A549 (cell line): ENCODE measurements around the gene CANT1. TPM values are rescaled to one million over a fixed set of nuclear protein-coding genes. Genes with fewer than 3 reads are reported as not detected.
"Not testable (repeated sequence)": the region's sequence is repeated elsewhere in the genome, so short reads cannot be mapped to it uniquely, and the experiment has no call there.

ENCODE experiments used
- ATAC-seq, 2 experiments: fragments of 200-7000 bp in 1 of 2; fragments of >200 bp in 1 of 2; cut with Nextera tagmentation in 1 of 2; cut with Tn5 transposase in 1 of 2; 3 replicates each; pipeline versions ENCODE4 v1.8.0 to v1.9.1; 2018 to 2020; ENCODE audit warnings: mild to moderate bottlenecking in 1 of 2, moderate library complexity in 1 of 2
- CTCF ChIA-PET: fragments of 300-600 bp; sonication (Branson Sonifier 250); formaldehyde crosslinking; extraction: SDS; loops from one replicate; lab custom pipeline; 2021; ENCODE audit warnings: antibody characterized with exemption, inconsistent platforms; lab: Yijun Ruan, JAX
- POLR2A ChIA-PET: fragments of 350-600 bp; formaldehyde crosslinking; extraction: SDS; loops from one replicate; lab custom pipeline; 2021; ENCODE audit warnings: antibody characterized with exemption, inconsistent platforms; lab: Yijun Ruan, JAX
- DNase-seq, 2 experiments: peaks; one replicate each; pipeline versions ENCODE4 v3.0.0 to v3.0.0-alpha.2; 2011 to 2016; ENCODE audit warnings: low read depth in 1 of 2, low spot score in 1 of 2
- FAIRE-seq: peaks from 2 replicates; lab custom pipeline; 2011; peaks lifted over from hg19 to GRCh38; lab: Jason Lieb, UNC
- H3K27ac ChIP-seq, 2 experiments: fragments of >200 bp; sonication (Bioruptor Twin); formaldehyde crosslinking; 3 replicates each; pipeline ENCODE4 v1.5.1; 2016 to 2017
- H3K4me1 ChIP-seq: fragments of >200 bp; sonication (Bioruptor Twin); formaldehyde crosslinking; 3 replicates; pipeline ENCODE4 v1.6.1; 2016
- H3K4me2 ChIP-seq: fragments of >200 bp; sonication (Bioruptor Twin); formaldehyde crosslinking; 3 replicates; pipeline ENCODE4 v1.6.1; 2016
- H3K4me3 ChIP-seq: fragments of >200 bp; sonication (Bioruptor Twin); formaldehyde crosslinking; 3 replicates; pipeline ENCODE4 v1.5.1; 2016
- H3K9me3 ChIP-seq: fragments of >200 bp; sonication (Bioruptor Twin); formaldehyde crosslinking; 3 replicates; pipeline ENCODE4 v1.6.1; 2016
- BHLHE40 ChIP-seq: IDR thresholded peaks from 2 replicates; pipeline ENCODE4 v1.6.1; 2012; ENCODE audit warnings: low read depth, low read length, inconsistent platforms
- CHD2 ChIP-seq: fragments of 150-350 bp; IDR thresholded peaks from 2 replicates; pipeline ENCODE4 v1.6.1; 2014; ENCODE audit warnings: low read length; ENCODE audit not compliant: partially characterized antibody
- EHMT2 ChIP-seq: fragments of 200-600 bp; sonication (generic); IDR thresholded peaks from 2 replicates; pipeline ENCODE4 v1.6.1; 2016; ENCODE audit warnings: antibody characterized with exemption, low read depth, mild to moderate bottlenecking, moderate library complexity
- GATA3 ChIP-seq: IDR thresholded peaks from 2 replicates; pipeline ENCODE4 v1.6.1; 2012; ENCODE audit warnings: borderline replicate concordance
- HDAC2 ChIP-seq: fragments of 200-600 bp; sonication (generic); IDR thresholded peaks from 2 replicates; pipeline ENCODE4 v1.6.1; 2016
- HOXB5 ChIP-seq: fragments of 250-450 bp; sonication (Bioruptor Pico); IDR thresholded peaks from 2 replicates; pipeline ENCODE4 v1.5.0; 2020; ENCODE audit warnings: mild to moderate bottlenecking, moderate library complexity
- KDM1A ChIP-seq: fragments of 200-600 bp; sonication (generic); IDR thresholded peaks from 2 replicates; pipeline ENCODE4 v1.6.1; 2016; ENCODE audit warnings: low read depth, mild to moderate bottlenecking
- MAFK ChIP-seq: fragments of 450-650 bp; IDR thresholded peaks from 2 replicates; pipeline ENCODE4 v1.6.1; 2014; ENCODE audit not compliant: partially characterized antibody
- NPAS2 ChIP-seq: fragments of 250-450 bp; sonication (Bioruptor Pico); IDR thresholded peaks from 2 replicates; pipeline ENCODE4 v1.8.0; 2022; ENCODE audit warnings: mild to moderate bottlenecking, moderate library complexity, borderline replicate concordance
- NR3C1 ChIP-seq: fragments of >200 bp; sonication (Bioruptor Twin); formaldehyde crosslinking; IDR thresholded peaks from 3 replicates; pipeline ENCODE4 v1.6.1; 2017
- POLR2AphosphoS2 ChIP-seq: conservative IDR thresholded peaks from 2 replicates; pipeline ENCODE4 v1.6.1; 2012; ENCODE audit warnings: low read length, improper control_type of control experiment, inconsistent platforms
- RAD21 ChIP-seq, 2 experiments: fragments of >200 bp in 1 of 2; sonication (Bioruptor Twin) in 1 of 2; formaldehyde crosslinking in 1 of 2; IDR thresholded peaks in 1 of 2; conservative IDR thresholded peaks in 1 of 2; 2 replicates in 1 of 2; 3 replicates in 1 of 2; pipeline ENCODE4 v1.6.1; 2012 to 2018; ENCODE audit warnings: inconsistent platforms in 1 of 2
- RCOR1 ChIP-seq: fragments of 150-350 bp; IDR thresholded peaks from 2 replicates; pipeline ENCODE4 v1.6.1; 2014; ENCODE audit warnings: antibody characterized with exemption, low read length, low read depth
- RFX5 ChIP-seq: fragments of 450-650 bp; IDR thresholded peaks from 2 replicates; pipeline ENCODE4 v1.7.1; 2014; ENCODE audit warnings: antibody characterized with exemption, mild to moderate bottlenecking, moderate library complexity
- TFCP2L1 ChIP-seq: fragments of 250-450 bp; sonication (Bioruptor Pico); IDR thresholded peaks from 2 replicates; pipeline ENCODE4 v1.5.0; 2021; ENCODE audit warnings: mild to moderate bottlenecking
- ZC3H11A ChIP-seq: fragments of 450-650 bp; IDR thresholded peaks from 2 replicates; pipeline ENCODE4 v1.6.1; 2014; ENCODE audit warnings: antibody characterized with exemption, mild to moderate bottlenecking
- ZSCAN20 ChIP-seq: fragments of 250-450 bp; sonication (Bioruptor Pico); IDR thresholded peaks from 2 replicates; pipeline ENCODE4 v1.8.0; 2022; ENCODE audit warnings: mild to moderate bottlenecking, moderate library complexity
- WGBS: methylation state at CpG from one replicate; pipeline ENCODE4 v1.1.6; 2017; ENCODE audit errors: missing lambda C conversion rate; 5-methylcytosine and 5-hydroxymethylcytosine counted together
- polyA plus RNA-seq, 4 experiments: library from polyadenylated mRNA; depleted of rRNA in 3 of 4; stranded (reverse); fragments of >200 nt; fragmentation: RNase III in 1 of 4; extraction: RNeasy Plus Mini Kit Qiagen cat#74134 plus additional on column Dnase treatment in 1 of 4; gene quantifications; 2 replicates in 3 of 4; 3 replicates in 1 of 4; pipeline ENCODE4 v1.2.3, GENCODE V29; 2011 to 2017
- TF ChIP-seq, protein P1 (sequence below): fragments of 450-650 bp; IDR thresholded peaks from 2 replicates; pipeline ENCODE4 v1.6.1; 2014; ENCODE audit warnings: antibody characterized with exemption
- TF ChIP-seq, protein P2 (sequence below): fragments of >200 bp; sonication (Bioruptor Twin); formaldehyde crosslinking; IDR thresholded peaks from 3 replicates; pipeline ENCODE4 v1.6.1; 2016
- TF ChIP-seq, protein P3 (sequence below): fragments of >200 bp; sonication (Bioruptor Twin); formaldehyde crosslinking; IDR thresholded peaks from 3 replicates; pipeline ENCODE4 v1.5.1; 2016
- TF ChIP-seq, protein P4 (sequence below): fragments of >200 bp; sonication (Bioruptor Twin); formaldehyde crosslinking; IDR thresholded peaks from 2 replicates; pipeline ENCODE4 v1.6.1; 2016
- TF ChIP-seq, protein P5 (sequence below): IDR thresholded peaks from 2 replicates; pipeline ENCODE4 v1.6.1; 2012

CANT1 gene
- polyA plus RNA-seq, 2 of the 4 experiments (the other 2 are of a cell fraction): 65.5 to 67.6 TPM

DNA sequence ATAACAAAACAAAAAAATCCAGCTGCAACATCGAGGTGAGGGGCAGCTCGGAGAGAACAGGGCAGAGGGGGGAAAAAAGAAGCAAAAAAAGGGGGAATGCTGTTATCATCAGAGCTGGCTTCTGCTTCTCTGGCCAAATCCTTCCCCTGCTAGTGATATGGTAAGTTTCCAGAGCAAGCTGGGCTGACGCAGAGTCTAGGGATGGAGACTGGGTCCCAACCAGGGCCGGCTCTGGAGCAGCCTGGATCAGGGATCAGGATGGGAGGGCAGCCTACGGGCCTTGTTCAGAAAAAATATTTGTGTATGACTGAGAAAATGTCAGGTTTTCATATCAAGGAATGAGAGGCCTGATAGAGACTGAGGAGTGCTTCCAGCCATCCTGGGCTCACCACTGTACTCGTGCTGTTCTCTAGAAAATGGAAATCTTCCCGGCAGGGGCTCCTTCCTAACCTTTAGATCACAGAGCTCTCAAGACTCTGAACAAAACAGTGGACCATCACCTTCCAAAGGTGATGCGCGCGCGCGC lies 13.7 kb upstream of the CANT1 start:
- TF ChIP-seq, protein P1, sequence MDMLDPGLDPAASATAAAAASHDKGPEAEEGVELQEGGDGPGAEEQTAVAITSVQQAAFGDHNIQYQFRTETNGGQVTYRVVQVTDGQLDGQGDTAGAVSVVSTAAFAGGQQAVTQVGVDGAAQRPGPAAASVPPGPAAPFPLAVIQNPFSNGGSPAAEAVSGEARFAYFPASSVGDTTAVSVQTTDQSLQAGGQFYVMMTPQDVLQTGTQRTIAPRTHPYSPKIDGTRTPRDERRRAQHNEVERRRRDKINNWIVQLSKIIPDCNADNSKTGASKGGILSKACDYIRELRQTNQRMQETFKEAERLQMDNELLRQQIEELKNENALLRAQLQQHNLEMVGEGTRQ: no peak
- no peak for TF ChIP-seq BHLHE40
- no peak for TF ChIP-seq ZC3H11A
- TF ChIP-seq, all 56 proteins: peak for 0
- Histone ChIP-seq H3K4me2 (peak overlapping the region; percentile 88), H3K27ac (peak overlapping the region; percentile 78 to 88), H3K9me3 (no peaks in the 10 kb centered on the region), H3K4me3 (peak overlapping the region; percentile 63; the same call in 2 of the 3 replicates), H3K4me1 (peaks cover 48% of the 10 kb centered on the region)
- no peak for FAIRE-seq
- CTCF ChIA-PET: interaction anchor here (0.7 to 14.8 kb wide), 13 partner anchors 11 to 369 kb away, joined by 3 to 376 read pairs (median 4); no protein-coding TSS in a partner anchor
- 93% methylated on average over 12 of the region's 12 CpGs for WGBS
- POLR2A ChIA-PET: no interaction called here
- ATAC-seq: no peak
- no peak for DNase-seq

DNA sequence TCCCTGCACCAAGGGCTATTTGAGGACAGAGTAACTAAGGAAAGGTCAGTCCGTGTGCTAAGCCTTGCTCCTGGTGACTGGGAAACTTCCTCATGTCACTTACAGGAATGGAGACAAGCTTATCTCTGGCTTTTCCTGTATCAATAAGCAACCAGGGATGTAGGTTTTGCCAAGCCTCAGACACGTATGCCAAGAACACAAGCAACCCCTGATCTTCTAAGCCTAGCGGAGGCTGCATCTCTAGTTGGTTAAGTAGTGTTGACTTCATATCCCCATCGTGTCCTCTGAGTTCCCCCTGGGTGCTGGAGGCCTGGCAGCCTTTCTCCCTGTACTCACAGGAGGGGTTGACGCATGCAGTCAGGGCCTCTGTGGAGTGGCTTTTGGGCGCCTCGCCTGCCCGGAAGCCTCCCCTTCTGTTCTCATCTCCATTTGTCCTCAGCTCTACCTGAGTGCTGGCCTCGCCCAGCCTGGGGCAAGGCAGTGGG lies 13.0 kb upstream of the CANT1 start:
- no peak for ATAC-seq
- peak overlapping the region in 1 of 2 experiments; percentile 88; a peak in 1 of 6 replicates for H3K27ac ChIP-seq
- no peaks in the 10 kb centered on the region for H3K9me3 ChIP-seq
- no peak overlapping the region for H3K4me3 ChIP-seq
- TF ChIP-seq HDAC2: no peak
- TF ChIP-seq POLR2AphosphoS2: no peak
- TF ChIP-seq HOXB5 (CRISPR knock-in tag): no peak
- TF ChIP-seq ZSCAN20 (CRISPR knock-in tag): no peak
- TF ChIP-seq, protein P2, sequence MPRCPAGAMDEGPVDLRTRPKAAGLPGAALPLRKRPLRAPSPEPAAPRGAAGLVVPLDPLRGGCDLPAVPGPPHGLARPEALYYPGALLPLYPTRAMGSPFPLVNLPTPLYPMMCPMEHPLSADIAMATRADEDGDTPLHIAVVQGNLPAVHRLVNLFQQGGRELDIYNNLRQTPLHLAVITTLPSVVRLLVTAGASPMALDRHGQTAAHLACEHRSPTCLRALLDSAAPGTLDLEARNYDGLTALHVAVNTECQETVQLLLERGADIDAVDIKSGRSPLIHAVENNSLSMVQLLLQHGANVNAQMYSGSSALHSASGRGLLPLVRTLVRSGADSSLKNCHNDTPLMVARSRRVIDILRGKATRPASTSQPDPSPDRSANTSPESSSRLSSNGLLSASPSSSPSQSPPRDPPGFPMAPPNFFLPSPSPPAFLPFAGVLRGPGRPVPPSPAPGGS: no peak
- TF ChIP-seq, all 56 proteins: peak for 0
- no peak overlapping the region for H3K4me2 ChIP-seq
- 93% methylated on average over 9 of the region's 9 CpGs for WGBS
- no peak for FAIRE-seq
- no peak for DNase-seq
- H3K4me1 ChIP-seq: peaks cover 41% of the 10 kb centered on the region
- ChIA-PET POLR2A (interaction anchor here (0.7 kb wide), 1 partner anchor 13 kb away, joined by 3 read pairs; the partner anchor contains the start of gene CANT1), CTCF (interaction anchor here (0.7 to 14.8 kb wide), 15 partner anchors 11 to 563 kb away, joined by 3 to 376 read pairs (median 5); partner anchors contain the start of gene CANT1)

DNA sequence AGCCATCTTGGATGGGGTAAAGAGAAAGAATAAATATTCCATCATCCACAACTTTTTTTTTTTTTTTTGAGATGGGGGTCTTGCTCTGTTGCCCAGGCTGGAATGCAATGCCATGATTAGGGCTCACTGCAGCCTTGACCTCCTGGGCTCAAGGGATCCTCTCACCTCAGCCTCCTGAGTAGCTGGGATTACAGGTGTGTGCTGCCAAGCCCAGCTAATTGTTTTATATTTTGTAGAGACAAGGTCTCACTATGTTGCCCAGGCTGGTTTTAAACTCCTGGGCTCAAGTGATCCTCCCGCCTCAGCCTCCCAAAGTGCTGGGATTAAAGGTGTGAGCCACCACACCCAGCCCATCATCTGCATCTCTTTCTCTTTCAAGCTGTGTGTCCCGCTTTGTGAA lies 12.4 kb upstream of the CANT1 start:
- peaks cover 35% of the 10 kb centered on the region for H3K4me1 ChIP-seq
- DNase-seq, ATAC-seq, H3K4me2 ChIP-seq, H3K9me3 ChIP-seq, POLR2A ChIA-PET, H3K27ac ChIP-seq, FAIRE-seq, H3K4me3 ChIP-seq: not testable (repeated sequence)
- 95% methylated on average over 2 of the region's 2 CpGs for WGBS
- CTCF ChIA-PET: interaction anchor here (0.6 to 14.8 kb wide), 19 partner anchors 12 to 563 kb away, joined by 3 to 376 read pairs (median 5); partner anchors contain the start of gene CANT1

DNA sequence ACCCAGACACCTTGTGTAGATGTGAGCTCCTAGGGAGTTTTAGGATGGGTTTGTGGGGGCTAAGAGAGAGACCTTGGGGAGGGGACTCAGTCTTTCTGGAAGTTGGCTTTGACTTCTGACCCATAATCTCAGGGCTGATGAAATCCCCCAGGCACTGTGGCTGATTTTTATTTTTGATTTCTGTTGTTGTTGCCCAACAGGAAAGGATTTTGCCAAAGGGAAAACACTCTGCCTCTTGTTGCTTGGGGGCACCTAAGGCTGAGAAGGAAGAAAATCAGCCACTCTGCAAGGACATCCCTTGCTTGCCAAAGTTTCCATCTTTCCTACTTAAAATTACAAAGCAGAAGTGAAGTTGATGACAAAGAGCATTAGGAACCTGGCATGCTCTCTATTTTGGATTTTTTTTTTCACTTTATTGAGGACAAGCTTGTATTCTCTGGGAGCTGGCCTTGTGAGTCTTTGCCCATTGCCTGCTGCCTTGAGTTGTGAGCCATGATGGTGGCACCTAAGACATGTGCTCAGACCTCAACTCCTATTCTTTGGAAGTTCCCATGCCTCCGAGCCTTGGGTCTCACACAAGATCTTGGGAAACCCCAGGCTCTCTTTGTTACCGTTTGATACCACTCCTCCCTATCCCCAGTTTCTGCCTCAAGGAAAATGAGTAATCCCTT lies 11.2 kb upstream of the CANT1 start:
- ChIA-PET POLR2A (interaction anchor here (1.0 kb wide), 1 partner anchor 11 kb away, joined by 3 read pairs; the partner anchor contains the start of gene CANT1), CTCF (interaction anchor here (0.6 to 14.8 kb wide), 26 partner anchors 10 to 690 kb away, joined by 3 to 376 read pairs (median 5); partner anchors contain the start of gene CANT1)
- no peak overlapping the region for H3K4me3 ChIP-seq
- H3K4me2 ChIP-seq: no peak overlapping the region
- WGBS: 33% methylated on average over 2 of the region's 2 CpGs
- DNase-seq (no peak), ATAC-seq (no peak), FAIRE-seq (no peak)
- no peaks in the 10 kb centered on the region for H3K9me3 ChIP-seq
- peaks cover 23% of the 10 kb centered on the region for H3K4me1 ChIP-seq
- TF ChIP-seq RAD21 (conservative IDR thresholded peaks at IDR 0.05 in 1 of 2, IDR thresholded peaks at IDR 0.05 in 1 of 2) (no peak), EHMT2 (no peak), KDM1A (no peak), GATA3 (no peak), CHD2 (no peak), NR3C1 (no peak), RFX5 (no peak), MAFK (no peak), RCOR1 (no peak), NPAS2 (CRISPR knock-in tag) (no peak), TFCP2L1 (no peak)
- TF ChIP-seq, protein P3, sequence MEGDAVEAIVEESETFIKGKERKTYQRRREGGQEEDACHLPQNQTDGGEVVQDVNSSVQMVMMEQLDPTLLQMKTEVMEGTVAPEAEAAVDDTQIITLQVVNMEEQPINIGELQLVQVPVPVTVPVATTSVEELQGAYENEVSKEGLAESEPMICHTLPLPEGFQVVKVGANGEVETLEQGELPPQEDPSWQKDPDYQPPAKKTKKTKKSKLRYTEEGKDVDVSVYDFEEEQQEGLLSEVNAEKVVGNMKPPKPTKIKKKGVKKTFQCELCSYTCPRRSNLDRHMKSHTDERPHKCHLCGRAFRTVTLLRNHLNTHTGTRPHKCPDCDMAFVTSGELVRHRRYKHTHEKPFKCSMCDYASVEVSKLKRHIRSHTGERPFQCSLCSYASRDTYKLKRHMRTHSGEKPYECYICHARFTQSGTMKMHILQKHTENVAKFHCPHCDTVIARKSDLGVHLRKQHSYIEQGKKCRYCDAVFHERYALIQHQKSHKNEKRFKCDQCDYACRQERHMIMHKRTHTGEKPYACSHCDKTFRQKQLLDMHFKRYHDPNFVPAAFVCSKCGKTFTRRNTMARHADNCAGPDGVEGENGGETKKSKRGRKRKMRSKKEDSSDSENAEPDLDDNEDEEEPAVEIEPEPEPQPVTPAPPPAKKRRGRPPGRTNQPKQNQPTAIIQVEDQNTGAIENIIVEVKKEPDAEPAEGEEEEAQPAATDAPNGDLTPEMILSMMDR: no peak
- TF ChIP-seq, protein P4, sequence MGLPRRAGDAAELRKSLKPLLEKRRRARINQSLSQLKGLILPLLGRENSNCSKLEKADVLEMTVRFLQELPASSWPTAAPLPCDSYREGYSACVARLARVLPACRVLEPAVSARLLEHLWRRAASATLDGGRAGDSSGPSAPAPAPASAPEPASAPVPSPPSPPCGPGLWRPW: no peak
- TF ChIP-seq, protein P5, sequence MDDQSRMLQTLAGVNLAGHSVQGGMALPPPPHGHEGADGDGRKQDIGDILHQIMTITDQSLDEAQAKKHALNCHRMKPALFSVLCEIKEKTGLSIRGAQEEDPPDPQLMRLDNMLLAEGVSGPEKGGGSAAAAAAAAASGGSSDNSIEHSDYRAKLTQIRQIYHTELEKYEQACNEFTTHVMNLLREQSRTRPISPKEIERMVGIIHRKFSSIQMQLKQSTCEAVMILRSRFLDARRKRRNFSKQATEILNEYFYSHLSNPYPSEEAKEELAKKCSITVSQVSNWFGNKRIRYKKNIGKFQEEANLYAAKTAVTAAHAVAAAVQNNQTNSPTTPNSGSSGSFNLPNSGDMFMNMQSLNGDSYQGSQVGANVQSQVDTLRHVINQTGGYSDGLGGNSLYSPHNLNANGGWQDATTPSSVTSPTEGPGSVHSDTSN: no peak
- TF ChIP-seq, protein P1: no peak
- peak overlapping the region; percentile 32 to 43; a peak in 4 of 6 replicates for H3K27ac ChIP-seq
